ENCODE results near the gene RILPL1. TPM values are rescaled to one million over a fixed set of nuclear protein-coding genes. Genes with fewer than 3 reads are reported as not detected.
A peak's percentile ranks its signal among the peaks of the same experiment; 100 is the strongest.
"Not testable (repeated sequence)": the region's sequence is repeated elsewhere in the genome, so short reads cannot be mapped to it uniquely, and the experiment has no call there.

RILPL1 gene
- total RNA-seq, 1 donor from 2014 or later = 13.4 TPM

DNA sequence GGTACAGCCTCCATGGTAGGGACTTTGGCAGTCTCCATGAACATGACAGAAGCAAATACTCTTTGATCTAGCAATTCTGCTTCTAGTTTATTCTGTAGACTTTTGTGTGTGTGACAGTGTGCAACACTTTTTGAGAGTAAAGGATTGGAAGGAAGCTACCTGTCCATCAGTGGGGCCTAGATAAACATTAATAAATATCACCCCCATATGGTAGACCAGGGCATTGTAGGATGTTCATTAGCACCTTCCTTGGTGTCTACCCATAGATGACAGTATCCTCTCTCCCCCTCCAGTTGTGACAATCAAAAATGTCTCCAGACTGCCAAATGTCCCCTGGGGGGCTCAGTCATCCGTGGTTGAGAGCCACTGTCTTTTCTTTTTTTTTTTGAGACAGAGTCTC, 64.7 kb downstream of the RILPL1 start:
- no peak for DNase-seq (ENCODE audit: low spot score)

- DNase-seq (ENCODE audit: low spot score) = no peak
Measured at GRCh38 chr12:123465084-123465483, 68.4 kb downstream of the RILPL1 start.

DNA sequence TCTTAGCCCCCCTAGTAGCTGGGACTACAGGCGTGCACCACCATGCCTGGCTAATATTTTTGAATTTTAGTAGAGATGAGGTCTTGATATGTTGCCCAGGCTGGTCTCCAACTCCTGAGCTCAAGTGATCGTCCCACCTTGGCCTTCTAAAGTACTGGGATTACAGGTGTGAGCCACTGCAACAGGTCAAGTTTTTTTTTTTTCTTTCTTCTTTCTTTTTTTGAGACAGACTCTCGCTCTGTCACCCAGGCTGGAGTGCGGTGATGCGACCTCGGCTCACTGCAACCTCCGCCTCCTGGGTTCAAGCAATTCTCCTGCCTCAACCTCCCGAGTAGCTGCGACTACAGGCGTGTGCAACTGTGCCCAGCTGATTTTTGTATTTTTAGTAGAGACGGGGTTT, 70.3 kb downstream of the RILPL1 start:
- not testable (repeated sequence) for DNase-seq (ENCODE audit: low spot score)

GRCh38 chr12:123457980-123458779, 75.3 kb downstream of the RILPL1 start, which contains the start of gene SNRNP35:
TSS of gene SNRNP35 (plus strand) at chr12:123458139. CDS start at chr12:123465541, 7,402 bp downstream.
- DNase-seq (ENCODE audit: low spot score) = peak; percentile 80

DNA sequence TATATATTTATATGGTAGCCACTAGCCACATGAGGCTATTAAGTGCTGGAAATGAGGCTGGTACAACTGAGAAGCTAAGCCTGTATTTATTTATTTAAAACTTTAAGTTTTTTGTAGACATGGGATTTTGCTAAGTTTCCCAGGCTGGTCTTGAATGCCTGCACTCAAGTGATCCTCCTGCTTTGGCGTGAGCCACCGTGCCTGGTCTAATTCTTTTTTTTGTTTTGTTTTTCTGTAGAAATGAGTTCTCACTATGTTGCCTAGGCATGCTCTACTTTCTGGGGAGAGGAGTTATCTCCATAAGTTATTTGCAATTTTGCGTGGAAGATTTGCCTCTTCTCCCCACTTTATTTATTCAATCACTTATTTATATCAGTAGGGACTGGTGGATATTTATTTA, 80.4 kb downstream of the RILPL1 start:
- DNase-seq (ENCODE audit: low spot score) = no peak

DNA sequence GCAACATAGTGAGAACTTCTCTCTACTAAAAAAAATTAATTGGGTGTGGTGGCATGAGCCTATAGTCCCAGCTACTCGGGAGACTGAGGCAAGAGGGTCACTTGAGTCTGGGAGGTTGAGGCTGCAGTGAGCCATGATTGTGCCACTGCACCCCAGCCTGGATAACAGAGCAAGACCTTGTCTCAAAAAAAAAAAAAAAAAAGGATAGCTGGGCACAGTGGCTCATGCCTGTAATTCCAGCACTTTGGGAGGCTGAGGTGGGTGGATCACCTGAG, 81.3 kb downstream of the RILPL1 start:
- not testable (repeated sequence) for DNase-seq (ENCODE audit: low spot score)

DNA sequence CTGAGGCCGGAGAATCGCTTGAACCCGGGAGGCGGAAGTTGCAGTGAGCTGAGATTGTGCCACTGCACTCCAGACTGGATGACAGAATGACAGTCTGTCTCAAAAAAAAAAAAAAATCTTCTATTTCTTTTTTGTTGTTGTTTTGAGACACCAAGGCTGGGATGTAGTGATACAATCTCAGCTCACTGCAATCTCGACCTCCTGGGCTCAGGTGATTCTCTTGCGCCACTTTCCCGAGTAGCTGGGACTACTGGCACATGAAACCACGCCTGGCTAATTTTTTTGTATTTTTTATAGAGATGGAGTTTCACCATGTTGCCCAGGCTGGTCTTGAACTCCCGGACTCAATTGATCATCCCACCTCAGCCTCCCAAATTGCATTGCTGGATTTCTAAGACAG, 82.9 kb downstream of the RILPL1 start:
- no peak for DNase-seq (ENCODE audit: low spot score)

DNA sequence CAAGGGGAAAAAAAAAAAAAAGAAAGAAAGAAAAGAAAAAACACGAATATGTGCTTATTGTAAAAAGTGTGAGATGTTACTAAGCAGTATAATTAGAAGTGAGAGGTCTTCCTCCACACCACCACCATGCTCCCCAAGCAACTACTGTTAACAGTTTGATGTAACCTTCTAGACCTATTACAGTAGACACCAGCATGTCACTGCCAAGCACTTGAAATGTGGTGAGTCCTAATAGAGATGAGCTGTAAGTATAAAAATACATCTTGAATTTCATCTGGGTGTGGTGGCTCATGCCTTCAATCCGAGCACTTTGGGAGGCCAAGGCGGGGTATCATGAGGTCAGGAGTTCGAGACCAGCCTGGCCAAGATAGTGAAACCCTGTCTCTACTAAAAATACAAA, 83.7 kb downstream of the RILPL1 start:
- no peak for DNase-seq (ENCODE audit: low spot score)

GRCh38 chr12:123449249-123449733, 84.2 kb downstream of the RILPL1 start:
- no peak for DNase-seq (ENCODE audit: low spot score)

DNA sequence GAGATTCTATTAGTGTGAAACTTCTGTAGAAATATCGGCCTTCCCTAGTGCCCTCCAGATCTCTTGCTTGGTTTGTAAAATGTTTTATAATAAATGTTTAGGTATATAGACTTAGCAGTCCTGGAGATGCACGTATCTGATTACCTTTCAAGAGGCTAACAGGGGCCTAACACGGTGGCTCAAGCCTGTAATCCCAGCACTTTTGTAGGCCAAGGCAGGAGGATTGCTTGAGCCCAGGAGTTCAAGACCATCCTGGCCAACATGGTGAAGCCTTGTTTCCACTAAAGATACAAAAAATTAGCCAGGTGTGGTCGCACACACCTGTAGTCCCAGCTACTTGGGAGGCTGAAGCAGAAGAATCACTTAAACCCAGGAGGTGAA, 87.2 kb downstream of the RILPL1 start:
- DNase-seq (ENCODE audit: low spot score) = no peak

DNA sequence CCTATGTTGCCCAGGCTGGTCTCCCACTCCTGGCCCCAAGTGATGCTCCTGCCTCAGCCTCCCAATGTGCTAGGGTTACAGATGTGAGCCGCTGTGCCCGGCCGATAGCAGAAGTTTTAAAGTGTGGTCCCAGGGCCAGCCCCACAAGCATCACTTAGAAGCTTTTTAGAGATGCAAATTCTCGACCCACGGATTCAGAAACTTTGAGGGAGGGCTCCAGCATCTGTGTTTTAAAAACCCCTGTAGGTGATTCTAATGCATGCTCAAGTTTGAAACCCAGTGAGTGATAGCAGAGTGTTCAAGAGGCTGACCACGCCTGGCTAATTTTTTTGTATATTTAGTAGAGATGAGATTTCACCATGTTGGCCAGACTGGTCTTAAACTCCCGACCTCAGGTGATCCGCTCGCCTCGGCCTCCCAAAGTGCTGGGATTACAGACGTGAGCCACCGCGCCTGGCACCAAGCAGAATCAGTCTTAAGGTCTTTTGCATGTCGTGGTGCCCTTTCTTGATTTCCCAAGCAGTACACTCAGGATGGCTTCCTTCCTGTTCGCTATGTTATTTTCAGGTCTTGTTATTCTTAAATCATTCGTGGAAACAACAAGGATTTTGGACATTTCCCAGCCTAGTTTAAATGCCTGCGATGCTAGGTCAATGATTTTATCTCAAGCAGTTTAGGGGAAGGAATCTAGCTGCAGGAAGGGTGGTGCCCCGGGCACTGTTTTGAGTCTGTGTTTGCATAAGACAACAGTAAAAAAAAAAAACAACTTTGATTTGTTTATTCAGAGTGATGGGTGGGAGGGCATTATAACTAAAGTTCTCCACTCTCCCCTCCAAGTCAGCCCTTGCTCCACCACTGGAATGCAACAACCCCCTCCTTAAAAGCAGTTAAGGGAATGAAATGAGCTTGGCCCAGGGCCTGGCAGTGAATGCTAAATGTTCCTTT, 87.9 kb downstream of the RILPL1 start:
- DNase-seq (ENCODE audit: low spot score) = no peak

GRCh38 chr12:123444092-123445026, 89.2 kb downstream of the RILPL1 start:
- no peak for DNase-seq (ENCODE audit: low spot score)

- DNase-seq (ENCODE audit: low spot score) = no peak
Measured at GRCh38 chr12:123442774-123443173, 90.7 kb downstream of the RILPL1 start.

GRCh38 chr12:123441523-123442164, 91.9 kb downstream of the RILPL1 start:
- no peak for DNase-seq (ENCODE audit: low spot score)

DNA sequence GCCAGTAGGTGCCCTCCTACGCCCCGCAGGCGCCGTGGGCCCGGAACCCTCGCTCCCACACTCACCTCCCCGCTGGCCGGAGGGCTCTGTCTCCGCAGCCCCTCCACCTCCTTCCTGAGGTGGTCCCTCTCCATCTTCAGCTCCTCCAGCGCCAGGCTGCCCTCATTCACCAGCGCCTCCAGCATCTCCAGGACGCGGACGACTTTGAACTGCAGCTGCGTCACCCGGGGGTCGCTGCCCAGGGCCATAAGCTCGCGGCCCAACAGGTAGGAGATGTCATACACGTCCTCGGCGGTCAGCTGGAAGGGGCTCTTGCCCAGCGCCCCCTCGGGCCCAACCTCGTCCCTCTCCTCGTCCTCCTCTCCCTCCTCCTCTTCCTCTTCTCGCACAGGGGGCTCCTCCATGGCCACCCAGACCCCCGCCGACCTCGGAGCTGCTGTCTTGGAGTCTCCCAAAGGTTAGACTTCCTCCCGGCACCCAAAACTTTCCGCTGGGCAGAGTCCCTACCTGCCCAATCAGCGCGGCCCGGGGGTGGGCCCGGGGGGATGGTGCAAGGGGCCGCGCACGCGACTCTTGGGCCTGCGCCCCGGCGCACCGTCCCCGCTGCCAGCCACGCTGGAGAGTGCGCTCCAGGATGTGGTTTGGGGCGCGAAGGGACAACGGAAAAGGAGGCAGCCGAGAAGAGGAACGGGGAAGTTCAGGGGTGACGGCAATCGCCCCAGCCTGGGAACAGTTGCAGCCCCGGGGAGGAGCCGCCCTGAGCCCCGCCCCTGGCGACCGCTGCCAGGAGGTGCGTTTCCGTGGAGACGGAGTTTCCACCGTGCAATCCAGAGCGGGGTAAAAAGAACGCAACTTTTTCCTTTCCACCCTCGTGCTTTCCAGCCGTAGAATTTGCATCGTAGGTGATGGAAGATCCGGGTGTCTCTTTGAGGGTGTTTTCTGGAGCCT, 97.2 kb downstream of the RILPL1 start, which contains the start of gene RILPL2:
Gene RILPL2, minus strand, starts transcription at position 668 of the 948 bp plus-strand sequence. Its CDS starts 264 bp downstream, at position 404.
- DNase-seq (ENCODE audit: low spot score) = peak; percentile 90

DNA sequence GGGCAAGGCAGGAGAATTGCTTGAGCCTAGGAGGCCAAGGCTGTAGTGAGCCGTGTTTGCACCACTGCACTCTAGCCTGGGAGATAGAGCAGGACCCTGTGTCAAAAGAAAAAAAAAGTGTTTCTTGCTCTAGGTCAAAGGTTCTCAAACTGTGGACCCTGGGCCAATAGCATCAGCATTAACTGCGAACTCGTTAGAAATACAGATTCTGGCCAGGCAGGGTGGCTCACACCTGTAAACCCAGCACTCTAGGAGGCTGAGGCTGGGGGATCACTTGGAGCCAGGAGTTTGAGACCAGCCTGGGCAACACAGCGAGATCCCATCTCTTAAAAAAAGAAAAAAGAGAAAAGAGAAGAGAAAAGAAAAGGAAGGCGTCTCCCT, 97.9 kb downstream of the RILPL1 start:
- DNase-seq (ENCODE audit: low spot score) = no peak

DNA sequence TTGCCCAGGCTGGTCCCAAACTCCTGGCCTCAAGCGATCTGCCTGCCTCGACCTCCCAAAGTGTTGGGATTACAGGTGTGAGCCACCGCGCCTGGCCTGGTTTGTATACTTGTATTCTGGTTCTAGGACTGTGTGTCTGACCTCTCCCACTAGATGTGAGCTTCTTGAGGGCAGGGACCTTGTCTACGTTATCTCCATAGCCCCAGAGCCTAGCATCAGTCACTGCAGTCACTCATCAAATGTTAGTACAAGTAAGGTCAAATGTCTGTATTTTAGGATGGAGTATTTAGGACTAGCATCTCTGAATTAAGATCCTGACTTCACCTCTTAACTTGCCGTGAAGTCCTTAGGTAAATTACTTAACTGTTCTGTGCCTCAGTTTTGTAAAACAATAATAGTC, 99.9 kb downstream of the RILPL1 start:
- no peak for DNase-seq (ENCODE audit: low spot score)

DNA sequence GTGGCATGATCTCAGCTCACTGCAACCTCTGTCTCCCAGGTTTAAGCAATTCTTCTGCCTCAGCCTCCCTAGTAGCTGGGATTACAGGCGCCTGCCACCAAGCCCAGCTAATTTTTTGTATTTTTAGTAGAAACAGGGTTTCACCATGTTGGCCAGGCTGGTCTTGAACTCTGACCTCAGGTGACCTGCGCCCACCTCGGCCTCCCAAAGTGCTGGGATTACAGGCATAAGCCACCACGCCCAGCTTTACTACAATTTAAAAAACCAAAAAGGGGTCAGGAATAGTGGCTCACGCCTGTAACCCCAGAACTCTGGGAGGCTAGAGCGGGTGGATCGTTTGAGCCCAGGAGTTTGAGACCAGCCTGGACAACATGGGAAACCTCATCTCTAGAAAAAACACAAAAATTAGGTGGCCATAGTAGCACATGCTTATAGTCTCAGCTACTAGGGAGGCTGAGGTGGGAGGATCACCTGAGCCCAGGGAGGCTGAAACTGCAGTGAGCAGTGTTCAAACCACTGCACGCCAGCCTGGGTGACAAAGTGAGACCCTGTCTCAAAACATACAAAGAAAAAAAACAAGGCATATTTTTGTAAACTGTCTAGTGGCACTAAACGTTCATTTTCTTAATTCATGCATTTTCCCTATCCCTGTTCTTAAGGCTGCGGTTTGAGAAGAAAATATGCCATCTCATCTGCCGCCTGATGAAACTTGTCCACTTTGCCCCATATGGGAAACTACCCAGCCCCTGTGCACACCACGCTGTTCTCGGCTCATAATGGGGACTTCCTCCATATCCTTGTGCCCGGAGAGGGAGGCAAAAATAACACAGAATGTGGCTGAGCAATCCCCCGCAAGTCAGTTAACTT, 101.3 kb downstream of the RILPL1 start:
- DNase-seq (ENCODE audit: low spot score) = not testable (repeated sequence)

GRCh38 chr12:123429101-123429500, 104.4 kb downstream of the RILPL1 start:
- DNase-seq (ENCODE audit: low spot score) = not testable (repeated sequence)
